Measurements from ENCODE around the gene SLC2A14. TPM values are rescaled to one million over a fixed set of nuclear protein-coding genes. Genes with fewer than 3 reads are reported as not detected.
"Not testable (repeated sequence)": the region's sequence is repeated elsewhere in the genome, so short reads cannot be mapped to it uniquely, and the experiment has no call there.

Gene SLC2A14
- total RNA-seq, 1 experiment from 2014 or later, result 141 TPM

DNA sequence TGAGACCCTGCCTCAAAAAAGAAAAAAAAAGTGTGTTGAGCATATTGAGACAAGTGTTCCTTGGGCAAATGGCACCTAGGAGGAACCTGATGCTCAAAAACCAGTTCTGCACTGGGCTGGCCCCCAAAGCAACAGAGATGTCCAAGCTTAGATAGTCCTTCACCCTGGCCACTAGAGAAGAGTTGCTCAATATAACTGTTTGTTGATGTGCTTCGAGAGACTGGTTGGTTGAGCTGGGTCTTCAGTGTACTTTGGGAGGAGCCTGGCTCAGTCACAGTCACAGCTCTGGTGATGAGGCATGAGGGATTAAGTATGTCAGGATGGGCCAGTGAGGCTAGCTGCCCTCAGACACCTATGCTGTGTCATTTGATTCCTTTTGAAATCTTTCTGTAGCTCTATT lies 38.0 kb downstream of the SLC2A14 start:
- Mint-ChIP-seq H3K36me3 (ENCODE audit: insufficient read depth, unreplicated experiment) (peaks cover 36% of the 10 kb centered on the region), H3K4me3 (ENCODE audit: unreplicated experiment) (peak overlapping the region; percentile 55), H3K27me3 (ENCODE audit: insufficient read depth, unreplicated experiment) (no peaks in the 10 kb centered on the region), H3K27ac (ENCODE audit: unreplicated experiment) (peak overlapping the region; percentile 60), H3K4me1 (ENCODE audit: low read depth, unreplicated experiment) (peaks cover 57% of the 10 kb centered on the region), H3K9me3 (ENCODE audit: unreplicated experiment) (no peaks in the 10 kb centered on the region)
- Histone ChIP-seq H3K4me1 (peaks cover 68% of the 10 kb centered on the region), H3K9me3 (no peaks in the 10 kb centered on the region), H3K27me3 (replicated peaks; ENCODE audit: control insufficient read depth, insufficient read depth, low read length) (no peaks in the 10 kb centered on the region), H3K36me3 (ENCODE audit: control insufficient read depth, insufficient read depth, low read length) (no peaks in the 10 kb centered on the region), H3K4me3 (ENCODE audit: low read depth, low read length) (no peak overlapping the region)
- ChIA-PET CTCF (interaction anchor here (0.7 to 2.3 kb wide), 11 partner anchors 8 to 244 kb away, joined by 3 to 16 read pairs (median 5); no protein-coding TSS in a partner anchor), POLR2A (interaction anchor here (0.5 to 2.4 kb wide), 10 partner anchors 11 to 395 kb away, joined by 3 to 29 read pairs (median 4); no protein-coding TSS in a partner anchor)
- intact Hi-C loops (cut with micrococcal nuclease; ENCODE audit: unreplicated experiment), result loop anchor here (1.0 kb wide), 4 partner anchors 8 to 129 kb away; no protein-coding TSS in a partner anchor
- DNase-seq, result peak; percentile 85 to 89
- TF ChIP-seq CTCF (IDR thresholded peaks at IDR 0.05; ENCODE audit: insufficient read depth in 1 of 2, low read depth in 1 of 2, low read length in 1 of 2, severe bottlenecking in 1 of 2, unreplicated experiment in 1 of 2), result no peak
- no TSS peak for BruUV-seq (replicated peaks)

DNA sequence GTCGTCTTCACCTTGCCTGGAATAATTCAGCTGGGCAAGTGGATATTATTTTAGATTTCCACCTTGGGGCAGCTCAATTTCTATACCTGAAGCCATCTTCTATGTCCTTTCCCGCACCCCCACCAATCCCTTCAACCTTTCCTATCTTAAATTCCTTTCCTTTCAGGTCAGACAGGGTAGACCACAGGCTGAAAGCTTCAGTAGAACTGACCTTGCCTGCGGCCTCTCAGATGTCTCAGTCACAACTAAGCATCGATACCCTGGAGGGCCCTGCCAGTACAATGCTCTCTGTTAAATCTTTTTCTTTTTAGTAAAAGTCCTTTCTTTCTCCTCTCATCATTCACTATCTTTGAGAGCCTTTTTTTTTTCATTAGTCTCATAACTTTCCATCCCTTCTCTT lies 38.9 kb downstream of the SLC2A14 start:
- no peak for DNase-seq
- peak overlapping the region; percentile 4 for H3K4me3 Mint-ChIP-seq (ENCODE audit: unreplicated experiment)
- peaks cover 57% of the 10 kb centered on the region for H3K4me1 Mint-ChIP-seq (ENCODE audit: low read depth, unreplicated experiment)
- peak overlapping the region; percentile 60 for H3K27ac Mint-ChIP-seq (ENCODE audit: unreplicated experiment)
- Histone ChIP-seq H3K4me3 (ENCODE audit: low read depth, low read length) (no peak overlapping the region), H3K36me3 (ENCODE audit: control insufficient read depth, insufficient read depth, low read length) (no peaks in the 10 kb centered on the region), H3K9me3 (no peaks in the 10 kb centered on the region), H3K27me3 (replicated peaks; ENCODE audit: control insufficient read depth, insufficient read depth, low read length) (no peaks in the 10 kb centered on the region), H3K4me1 (peaks cover 68% of the 10 kb centered on the region)
- intact Hi-C loops (cut with micrococcal nuclease; ENCODE audit: unreplicated experiment), result no loop called here
- H3K27me3 Mint-ChIP-seq (ENCODE audit: insufficient read depth, unreplicated experiment), result no peaks in the 10 kb centered on the region
- peaks cover 30% of the 10 kb centered on the region for H3K36me3 Mint-ChIP-seq (ENCODE audit: insufficient read depth, unreplicated experiment)
- POLR2A ChIA-PET, result interaction anchor here (1.0 to 2.4 kb wide), 2 partner anchors 13 to 17 kb away, joined by 4 to 29 read pairs; no protein-coding TSS in a partner anchor
- CTCF ChIA-PET, result interaction anchor here (0.9 to 2.3 kb wide), 4 partner anchors 11 to 100 kb away, joined by 3 to 13 read pairs (median 8); no protein-coding TSS in a partner anchor
- TF ChIP-seq CTCF (IDR thresholded peaks at IDR 0.05; ENCODE audit: insufficient read depth in 1 of 2, low read depth in 1 of 2, low read length in 1 of 2, severe bottlenecking in 1 of 2, unreplicated experiment in 1 of 2), result no peak
- no peaks in the 10 kb centered on the region for H3K9me3 Mint-ChIP-seq (ENCODE audit: unreplicated experiment)
- TSS peak; percentile 66 for BruUV-seq (replicated peaks)

DNA sequence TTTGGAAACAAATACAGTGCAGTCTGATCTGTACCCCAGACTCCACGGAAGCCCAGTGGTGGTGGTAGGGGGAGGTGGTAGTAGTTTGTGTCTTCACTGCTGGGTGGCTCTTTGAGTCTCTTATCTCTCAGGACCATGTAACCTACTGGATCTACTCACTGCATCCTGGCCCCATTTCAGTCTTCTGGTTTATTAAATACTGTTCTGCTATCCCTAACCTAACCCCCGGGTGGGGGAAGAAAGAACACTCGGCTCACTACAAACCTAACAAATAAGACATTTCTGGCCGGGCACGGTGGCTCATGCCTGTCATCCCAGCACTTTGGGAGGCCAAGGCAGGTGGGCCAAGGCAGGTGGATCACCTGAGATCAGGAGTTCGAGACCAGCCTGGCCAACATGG lies 39.5 kb downstream of the SLC2A14 start:
- peaks cover 52% of the 10 kb centered on the region for H3K4me1 Mint-ChIP-seq (ENCODE audit: low read depth, unreplicated experiment)
- peak overlapping the region; percentile 4 for H3K4me3 Mint-ChIP-seq (ENCODE audit: unreplicated experiment)
- POLR2A ChIA-PET, result interaction anchor here (0.5 to 1.0 kb wide), 2 partner anchors 13 to 128 kb away, joined by 3 to 4 read pairs; no protein-coding TSS in a partner anchor
- BruUV-seq (replicated peaks); DNase-seq; H3K36me3 ChIP-seq (ENCODE audit: control insufficient read depth, insufficient read depth, low read length); intact Hi-C loops (cut with micrococcal nuclease; ENCODE audit: unreplicated experiment); H3K27me3 Mint-ChIP-seq (ENCODE audit: insufficient read depth, unreplicated experiment); H3K9me3 Mint-ChIP-seq (ENCODE audit: unreplicated experiment); H3K27me3 ChIP-seq (replicated peaks; ENCODE audit: control insufficient read depth, insufficient read depth, low read length); H3K9me3 ChIP-seq; H3K4me3 ChIP-seq (ENCODE audit: low read depth, low read length): not testable (repeated sequence)
- H3K4me1 ChIP-seq, result peaks cover 63% of the 10 kb centered on the region
- CTCF ChIA-PET, result interaction anchor here (0.9 to 2.6 kb wide), 4 partner anchors 12 to 100 kb away, joined by 3 to 13 read pairs (median 10); no protein-coding TSS in a partner anchor
- H3K27ac Mint-ChIP-seq (ENCODE audit: unreplicated experiment), result peak overlapping the region; percentile 60
- peaks cover 26% of the 10 kb centered on the region for H3K36me3 Mint-ChIP-seq (ENCODE audit: insufficient read depth, unreplicated experiment)

All from Caco-2 (cell line).